ENCODE results near the gene ST3GAL2.

The ST3GAL2 gene

GRCh38 chr16:70438969-70439862 lies at the start of gene ST3GAL2:
ST3GAL2 (minus strand) TSS chr16:70439100; CDS start chr16:70398530, 40,570 bp downstream.
- peak; percentile 93 for DNase-seq (ENCODE audit: extremely low spot score)
- ChIA-PET CTCF (interaction anchor here (1.8 kb wide), 1 partner anchor 15 kb away, joined by 7 read pairs; the partner anchor contains the start of gene FCSK), POLR2A (interaction anchor here (0.9 to 3.5 kb wide), 8 partner anchors 11 to 84 kb away, joined by 3 to 27 read pairs (median 6); partner anchors contain the start of genes COG4, FCSK and SF3B3)
- TF ChIP-seq FOXM1 (IDR thresholded peaks at IDR 0.05; ENCODE audit: borderline replicate concordance): peak; percentile 89
- TF ChIP-seq L3MBTL2 (conservative IDR thresholded peaks at IDR 0.05): peak; percentile 88
- no peak for TF ChIP-seq NFRKB (IDR thresholded peaks at IDR 0.05)
- peak; percentile 66 for TF ChIP-seq ELF4 (IDR thresholded peaks at IDR 0.05)
- TF ChIP-seq SUZ12 (IDR thresholded peaks at IDR 0.05): peak; percentile 99

GRCh38 chr16:70484867-70485266 lies 46.0 kb upstream of the ST3GAL2 start:
- ChIA-PET POLR2A (no interaction called here), CTCF (no interaction called here)
- DNase-seq (ENCODE audit: extremely low spot score): no peak
- no peak for TF ChIP-seq ZNF384 (IDR thresholded peaks at IDR 0.05)

GRCh38 chr16:70483426-70483825 lies 44.5 kb upstream of the ST3GAL2 start:
- POLR2A ChIA-PET: interaction anchor here (1.2 kb wide), 1 partner anchor 102 kb away, joined by 3 read pairs; no protein-coding TSS in a partner anchor

GRCh38 chr16:70482624-70483023 lies 43.7 kb upstream of the ST3GAL2 start:
- POLR2A ChIA-PET: interaction anchor here (1.2 kb wide), 2 partner anchors 40 to 101 kb away, joined by 3 to 4 read pairs; partner anchors contain the start of gene COG4
- no peak for DNase-seq (ENCODE audit: extremely low spot score)
- CTCF ChIA-PET: no interaction called here
- no peak for TF ChIP-seq FOXM1 (IDR thresholded peaks at IDR 0.05; ENCODE audit: borderline replicate concordance)
- no peak for TF ChIP-seq LEF1 (IDR thresholded peaks at IDR 0.05; ENCODE audit: borderline replicate concordance)

More at GRCh38 chr16:70483426-70483825, 44.5 kb upstream of the ST3GAL2 start:
- no peak for TF ChIP-seq FOXM1 (IDR thresholded peaks at IDR 0.05; ENCODE audit: borderline replicate concordance)
- no peak for TF ChIP-seq ZNF384 (IDR thresholded peaks at IDR 0.05)
- TF ChIP-seq NFRKB (IDR thresholded peaks at IDR 0.05): no peak
- no peak for TF ChIP-seq FOXK2 (IDR thresholded peaks at IDR 0.05)
- no peak for TF ChIP-seq PKNOX1 (IDR thresholded peaks at IDR 0.05)
- no peak for TF ChIP-seq TARDBP (IDR thresholded peaks at IDR 0.05)
- no peak for DNase-seq (ENCODE audit: extremely low spot score)
- CTCF ChIA-PET: no interaction called here

GRCh38 chr16:70481929-70482536 lies 43.1 kb upstream of the ST3GAL2 start:
- no peak for DNase-seq (ENCODE audit: extremely low spot score)
- ChIA-PET POLR2A (interaction anchor here (1.2 kb wide), 2 partner anchors 41 to 101 kb away, joined by 3 to 4 read pairs; partner anchors contain the start of gene COG4), CTCF (no interaction called here)
- TF ChIP-seq ARNT (IDR thresholded peaks at IDR 0.05) (no peak), TARDBP (IDR thresholded peaks at IDR 0.05) (no peak), ELF4 (IDR thresholded peaks at IDR 0.05) (no peak), FOXK2 (IDR thresholded peaks at IDR 0.05) (no peak)

GRCh38 chr16:70480127-70481105 lies 41.5 kb upstream of the ST3GAL2 start:
- CTCF ChIA-PET: no interaction called here
- POLR2A ChIA-PET: interaction anchor here (2.1 kb wide), 1 partner anchor 100 kb away, joined by 8 read pairs; no protein-coding TSS in a partner anchor
- no peak for TF ChIP-seq FOXK2 (IDR thresholded peaks at IDR 0.05)
- TF ChIP-seq FOXM1 (IDR thresholded peaks at IDR 0.05; ENCODE audit: borderline replicate concordance): no peak
- TF ChIP-seq ARNT (IDR thresholded peaks at IDR 0.05): no peak
- no peak for TF ChIP-seq HDGF (IDR thresholded peaks at IDR 0.05; ENCODE audit: borderline replicate concordance)
- no peak for TF ChIP-seq SP1 (IDR thresholded peaks at IDR 0.05)
- TF ChIP-seq SUZ12 (IDR thresholded peaks at IDR 0.05): no peak
- no peak for TF ChIP-seq TARDBP (IDR thresholded peaks at IDR 0.05)
- TF ChIP-seq ELF4 (IDR thresholded peaks at IDR 0.05): no peak
- TF ChIP-seq BHLHE40 (IDR thresholded peaks at IDR 0.05; ENCODE audit: borderline replicate concordance): no peak
- no peak for TF ChIP-seq LEF1 (IDR thresholded peaks at IDR 0.05; ENCODE audit: borderline replicate concordance)
- no peak for TF ChIP-seq ZNF384 (IDR thresholded peaks at IDR 0.05)
- TF ChIP-seq PKNOX1 (IDR thresholded peaks at IDR 0.05): no peak
- TF ChIP-seq CTBP1 (IDR thresholded peaks at IDR 0.05; ENCODE audit: borderline replicate concordance): no peak
- TF ChIP-seq NFRKB (IDR thresholded peaks at IDR 0.05): no peak
- no peak for TF ChIP-seq FOXA1 (IDR thresholded peaks at IDR 0.05)
- TF ChIP-seq L3MBTL2 (conservative IDR thresholded peaks at IDR 0.05): no peak
- no peak for DNase-seq (ENCODE audit: extremely low spot score)
